ENCODE measurements around the gene TMEM87B.
A peak's percentile ranks its signal among the peaks of the same experiment; 100 is the strongest.

Gene TMEM87B

GRCh38 chr2:112021290-112021689, 33.8 kb upstream of the TMEM87B start:
- Histone ChIP-seq H4K20me1 (ENCODE audit: insufficient read depth, low read length) (no peaks in the 10 kb centered on the region), H3K4me1 (ENCODE audit: low read length) (peaks cover 25% of the 10 kb centered on the region), H3K4me2 (ENCODE audit: low read depth, low read length) (no peak overlapping the region), H3K9ac (ENCODE audit: low read length) (no peak overlapping the region), H3K79me2 (ENCODE audit: low read length) (no peaks in the 10 kb centered on the region), H3K9me2 (replicated peaks; ENCODE audit: insufficient read depth, low read length) (no peaks in the 10 kb centered on the region), H3K27ac (ENCODE audit: low read length) (no peak overlapping the region), H2AFZ (ENCODE audit: low read length) (no peak overlapping the region), H3K4me3 (ENCODE audit: low read length) (no peak overlapping the region), H3K9me3 (replicated peaks; ENCODE audit: insufficient read depth, low read length) (no peaks in the 10 kb centered on the region), H3K27me3 (replicated peaks; ENCODE audit: insufficient read depth, low read length) (no peaks in the 10 kb centered on the region), H3K36me3 (replicated peaks; ENCODE audit: insufficient read depth, low read length) (no peaks in the 10 kb centered on the region), H3F3A (ENCODE audit: insufficient read depth, low read length) (peaks cover 14% of the 10 kb centered on the region)
- DNase-seq = no peak
- TF ChIP-seq EZH2phosphoT487 (IDR thresholded peaks at IDR 0.05; ENCODE audit: low read length) = no peak
- no peak for TF ChIP-seq EZH2 (optimal IDR thresholded peaks at IDR 0.05; ENCODE audit: low read depth, low read length)
- no peak for TF ChIP-seq CTCF (IDR thresholded peaks at IDR 0.05; ENCODE audit: low read length)

GRCh38 chr2:112021781-112022231, 33.3 kb upstream of the TMEM87B start:
- peaks cover 14% of the 10 kb centered on the region for H3F3A ChIP-seq (ENCODE audit: insufficient read depth, low read length)
- H3K79me2 ChIP-seq (ENCODE audit: low read length) = no peaks in the 10 kb centered on the region
- no peaks in the 10 kb centered on the region for H3K9me2 ChIP-seq (replicated peaks; ENCODE audit: insufficient read depth, low read length)
- no peak overlapping the region for H3K4me2 ChIP-seq (ENCODE audit: low read depth, low read length)
- H3K9ac ChIP-seq (ENCODE audit: low read length) = no peak overlapping the region
- no peak overlapping the region for H3K4me3 ChIP-seq (ENCODE audit: low read length)
- H4K20me1 ChIP-seq (ENCODE audit: insufficient read depth, low read length) = no peaks in the 10 kb centered on the region
- TF ChIP-seq CTCF (IDR thresholded peaks at IDR 0.05; ENCODE audit: low read length) = no peak
- TF ChIP-seq EZH2 (optimal IDR thresholded peaks at IDR 0.05; ENCODE audit: low read depth, low read length) = no peak
- no peak for TF ChIP-seq EZH2phosphoT487 (IDR thresholded peaks at IDR 0.05; ENCODE audit: low read length)
- no peaks in the 10 kb centered on the region for H3K36me3 ChIP-seq (replicated peaks; ENCODE audit: insufficient read depth, low read length)
- H2AFZ ChIP-seq (ENCODE audit: low read length) = no peak overlapping the region
- DNase-seq = no peak
- H3K27me3 ChIP-seq (replicated peaks; ENCODE audit: insufficient read depth, low read length) = no peaks in the 10 kb centered on the region
- H3K27ac ChIP-seq (ENCODE audit: low read length) = no peak overlapping the region
- no peaks in the 10 kb centered on the region for H3K9me3 ChIP-seq (replicated peaks; ENCODE audit: insufficient read depth, low read length)
- peaks cover 24% of the 10 kb centered on the region for H3K4me1 ChIP-seq (ENCODE audit: low read length)

- peak overlapping the region; percentile 13 for H3K4me3 ChIP-seq (ENCODE audit: low read length)
- peaks cover 24% of the 10 kb centered on the region for H3K4me1 ChIP-seq (ENCODE audit: low read length)
- H3K9me2 ChIP-seq (replicated peaks; ENCODE audit: insufficient read depth, low read length) = no peaks in the 10 kb centered on the region
- H3F3A ChIP-seq (ENCODE audit: insufficient read depth, low read length) = peaks cover 14% of the 10 kb centered on the region
- H4K20me1 ChIP-seq (ENCODE audit: insufficient read depth, low read length) = no peaks in the 10 kb centered on the region
- H3K9me3 ChIP-seq (replicated peaks; ENCODE audit: insufficient read depth, low read length) = no peaks in the 10 kb centered on the region
- H3K27ac ChIP-seq (ENCODE audit: low read length) = peak overlapping the region; percentile 90
- DNase-seq = peak; percentile 27
- peak overlapping the region; percentile 71 for H3K9ac ChIP-seq (ENCODE audit: low read length)
- H3K27me3 ChIP-seq (replicated peaks; ENCODE audit: insufficient read depth, low read length) = no peaks in the 10 kb centered on the region
- H3K36me3 ChIP-seq (replicated peaks; ENCODE audit: insufficient read depth, low read length) = no peaks in the 10 kb centered on the region
- peak overlapping the region; percentile 69 for H2AFZ ChIP-seq (ENCODE audit: low read length)
- TF ChIP-seq CTCF (IDR thresholded peaks at IDR 0.05; ENCODE audit: low read length) = no peak
- TF ChIP-seq EZH2phosphoT487 (IDR thresholded peaks at IDR 0.05; ENCODE audit: low read length) = no peak
- no peak for TF ChIP-seq EZH2 (optimal IDR thresholded peaks at IDR 0.05; ENCODE audit: low read depth, low read length)
- no peaks in the 10 kb centered on the region for H3K79me2 ChIP-seq (ENCODE audit: low read length)
- H3K4me2 ChIP-seq (ENCODE audit: low read depth, low read length) = peak overlapping the region; percentile 78
These were observed 31.4 kb upstream of the TMEM87B start for GRCh38 chr2:112023707-112024106.

All from MM.1S (cell line).